Upper lobe of right lung (tissue), 1 donor: ENCODE measurements around the gene PARD3B. TPM values are rescaled to one million over a fixed set of nuclear protein-coding genes. Genes with fewer than 3 reads are reported as not detected.

Experiments used
- ATAC-seq: fragments of 200-7000 bp; cut with Tn5 transposase; one replicate; pipeline ENCODE4 v1.9.1; 2020; ENCODE audit warnings: mild to moderate bottlenecking, moderate library complexity
- DNase-seq: peaks from one replicate; pipeline ENCODE4 v3.0.0-alpha.2; 2020
- H3K27ac ChIP-seq: fragments of 200-600 bp; one replicate; pipeline ENCODE4 v1.8.0; 2022
- H3K27me3 ChIP-seq: fragments of 200-600 bp; one replicate; pipeline ENCODE4 v1.8.0; 2022; ENCODE audit warnings: mild to moderate bottlenecking
- H3K36me3 ChIP-seq: fragments of 200-600 bp; one replicate; pipeline ENCODE4 v1.8.0; 2022
- H3K4me1 ChIP-seq: fragments of 200-600 bp; one replicate; pipeline ENCODE4 v1.8.0; 2022
- H3K4me3 ChIP-seq: fragments of 200-600 bp; one replicate; pipeline ENCODE4 v1.8.0; 2022; ENCODE audit warnings: mild to moderate bottlenecking
- H3K9me3 ChIP-seq: fragments of 200-600 bp; one replicate; pipeline ENCODE4 v1.8.0; 2022
- intact Hi-C: fragments of 100-400 bp; cut with DNase I; formaldehyde crosslinking; loops from one replicate; pipeline ENCODE4 v1.11.0; 2022
- total RNA-seq: library from RNA; stranded (reverse); fragmentation: NEBNext Ultra II Directional; extraction: Animal tissue kit (Norgen Biotek cat#: 25700); gene quantifications from one replicate; pipeline ENCODE4 v1.2.1, GENCODE V29; 2021
- TF ChIP-seq, protein P1 (sequence below): fragments of 200-600 bp; IDR thresholded peaks from one replicate; pipeline ENCODE4 v1.8.0; 2022; ENCODE audit warnings: antibody characterized with exemption
- donor health status: DM: no; HTN: yes; CAD: no; lungs with severe emphysema.

Gene PARD3B
- total RNA-seq, 1 donor from 2014 or later: 32.5 TPM

DNA sequence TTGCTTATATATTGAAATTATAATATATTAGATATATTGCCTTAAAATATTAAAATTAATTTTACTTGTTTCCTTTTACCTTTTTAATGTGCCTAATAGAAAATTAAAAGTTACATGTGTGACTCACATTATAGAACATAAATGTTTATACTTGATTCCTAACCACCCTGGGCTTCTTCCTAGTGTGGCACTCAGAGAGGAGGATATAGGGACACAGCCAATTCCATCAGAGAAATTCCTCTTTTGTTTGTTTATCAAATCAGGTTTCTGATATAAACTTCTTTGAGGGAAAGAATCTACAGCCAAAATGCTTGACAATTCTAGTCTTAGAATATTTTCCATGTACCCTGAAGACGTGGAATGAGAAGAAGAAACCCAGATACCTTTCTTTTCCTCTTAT, 788.1 kb downstream of the PARD3B start:
- ATAC-seq: no peak
- Histone ChIP-seq H3K27me3 (no peaks in the 10 kb centered on the region), H3K4me3 (no peak overlapping the region), H3K36me3 (no peaks in the 10 kb centered on the region), H3K4me1 (no peaks in the 10 kb centered on the region), H3K9me3 (no peaks in the 10 kb centered on the region), H3K27ac (no peak overlapping the region)
- intact Hi-C loops: no loop called here
- DNase-seq: no peak
- TF ChIP-seq, protein P1, sequence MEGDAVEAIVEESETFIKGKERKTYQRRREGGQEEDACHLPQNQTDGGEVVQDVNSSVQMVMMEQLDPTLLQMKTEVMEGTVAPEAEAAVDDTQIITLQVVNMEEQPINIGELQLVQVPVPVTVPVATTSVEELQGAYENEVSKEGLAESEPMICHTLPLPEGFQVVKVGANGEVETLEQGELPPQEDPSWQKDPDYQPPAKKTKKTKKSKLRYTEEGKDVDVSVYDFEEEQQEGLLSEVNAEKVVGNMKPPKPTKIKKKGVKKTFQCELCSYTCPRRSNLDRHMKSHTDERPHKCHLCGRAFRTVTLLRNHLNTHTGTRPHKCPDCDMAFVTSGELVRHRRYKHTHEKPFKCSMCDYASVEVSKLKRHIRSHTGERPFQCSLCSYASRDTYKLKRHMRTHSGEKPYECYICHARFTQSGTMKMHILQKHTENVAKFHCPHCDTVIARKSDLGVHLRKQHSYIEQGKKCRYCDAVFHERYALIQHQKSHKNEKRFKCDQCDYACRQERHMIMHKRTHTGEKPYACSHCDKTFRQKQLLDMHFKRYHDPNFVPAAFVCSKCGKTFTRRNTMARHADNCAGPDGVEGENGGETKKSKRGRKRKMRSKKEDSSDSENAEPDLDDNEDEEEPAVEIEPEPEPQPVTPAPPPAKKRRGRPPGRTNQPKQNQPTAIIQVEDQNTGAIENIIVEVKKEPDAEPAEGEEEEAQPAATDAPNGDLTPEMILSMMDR: no peak

DNA sequence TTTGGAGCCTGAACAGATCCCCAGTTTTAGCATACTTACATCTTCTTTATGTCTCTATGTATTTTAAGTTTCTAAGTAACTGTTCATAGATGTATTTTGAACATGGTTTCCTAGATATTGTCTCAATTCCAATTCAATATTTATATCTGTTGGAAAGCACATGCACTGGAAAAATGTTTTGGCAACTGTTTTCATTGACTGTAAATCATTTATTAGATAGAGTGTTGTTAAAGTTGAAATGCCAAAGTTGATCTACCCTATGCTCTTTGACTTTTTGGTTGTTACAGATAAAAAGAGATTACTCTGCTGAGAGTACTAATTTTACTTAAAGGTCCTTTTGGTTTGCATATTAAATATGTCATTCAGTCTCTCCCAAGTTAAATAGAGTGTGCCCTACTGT, 792.0 kb downstream of the PARD3B start:
- ATAC-seq (no peak), DNase-seq (no peak)
- TF ChIP-seq, protein P1: no peak

DNA sequence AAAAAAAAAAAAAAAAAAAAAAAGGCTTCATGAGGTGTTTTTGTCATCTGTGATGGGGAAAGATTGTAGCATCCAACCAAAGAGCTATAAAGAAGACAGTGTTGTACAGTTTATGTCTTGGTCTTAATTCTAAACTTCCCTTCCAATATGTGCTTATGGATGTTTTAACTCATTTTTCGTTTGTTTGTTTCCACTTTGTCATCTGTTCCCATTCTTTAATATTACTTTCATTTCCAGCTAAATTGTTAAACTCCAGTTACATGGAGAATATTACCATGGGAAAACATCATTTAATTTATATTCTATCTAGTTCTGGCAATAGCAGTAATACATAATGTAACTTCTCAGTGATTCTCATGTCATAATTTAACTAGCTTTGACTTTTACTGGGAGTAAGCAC, 792.9 kb downstream of the PARD3B start:
- H3K36me3 ChIP-seq: no peaks in the 10 kb centered on the region
- no peaks in the 10 kb centered on the region for H3K27me3 ChIP-seq
- ATAC-seq: no peak
- H3K4me1 ChIP-seq: no peaks in the 10 kb centered on the region
- TF ChIP-seq, protein P1: no peak
- H3K27ac ChIP-seq: no peak overlapping the region
- DNase-seq: no peak
- intact Hi-C loops: no loop called here
- no peak overlapping the region for H3K4me3 ChIP-seq
- no peaks in the 10 kb centered on the region for H3K9me3 ChIP-seq

More for the DNA sequence above, 792.0 kb downstream of the PARD3B start:
- Histone ChIP-seq H3K27me3 (no peaks in the 10 kb centered on the region), H3K4me3 (no peak overlapping the region), H3K4me1 (no peaks in the 10 kb centered on the region), H3K9me3 (no peaks in the 10 kb centered on the region), H3K36me3 (no peaks in the 10 kb centered on the region), H3K27ac (no peak overlapping the region)
- intact Hi-C loops: no loop called here

DNA sequence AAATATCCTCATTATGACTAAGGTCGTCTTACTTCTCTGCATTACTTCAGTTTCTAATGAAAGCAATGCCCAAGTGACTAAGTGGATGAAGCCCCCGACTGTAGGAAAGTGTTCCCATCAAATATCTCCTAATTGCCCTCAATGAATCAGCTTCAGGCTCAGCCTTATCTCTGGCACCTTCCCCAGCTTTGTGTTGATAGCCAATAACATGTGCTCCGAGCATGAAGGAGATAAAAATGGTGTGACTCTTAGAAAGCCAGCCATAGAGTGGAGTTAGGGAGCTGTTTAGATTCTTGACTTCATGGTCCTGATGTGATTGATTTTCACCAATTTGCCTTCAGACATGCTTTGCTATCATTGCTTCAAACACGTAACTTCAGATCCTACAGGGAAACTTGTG, 797.8 kb downstream of the PARD3B start:
- Histone ChIP-seq H3K9me3 (no peaks in the 10 kb centered on the region), H3K27me3 (no peaks in the 10 kb centered on the region), H3K4me3 (no peak overlapping the region), H3K4me1 (no peaks in the 10 kb centered on the region), H3K27ac (no peak overlapping the region), H3K36me3 (no peaks in the 10 kb centered on the region)
- intact Hi-C loops: no loop called here
- ATAC-seq (no peak), DNase-seq (no peak)
- TF ChIP-seq, protein P1: no peak

DNA sequence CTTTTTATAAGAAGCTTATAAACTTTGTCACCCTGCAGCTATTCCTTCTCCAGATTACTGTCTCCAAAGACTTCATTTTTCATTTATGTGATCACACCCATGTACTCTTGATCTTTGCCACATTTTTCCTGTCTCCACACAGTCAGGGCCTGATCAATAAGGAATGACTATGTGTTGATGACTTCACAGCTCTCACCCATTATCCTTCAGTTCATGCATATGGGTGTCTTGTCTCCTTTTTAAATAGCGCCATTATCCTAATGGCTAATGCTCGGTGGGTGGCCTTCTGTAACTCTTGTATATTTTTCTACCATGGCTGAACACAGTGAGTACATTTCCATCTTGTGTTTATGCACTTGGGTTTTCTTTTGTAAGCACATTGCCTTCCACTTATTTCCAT, 801.4 kb downstream of the PARD3B start:
- no peaks in the 10 kb centered on the region for H3K36me3 ChIP-seq
- no peak overlapping the region for H3K4me3 ChIP-seq
- H3K27ac ChIP-seq: no peak overlapping the region
- no peaks in the 10 kb centered on the region for H3K27me3 ChIP-seq
- TF ChIP-seq, protein P1: no peak
- no peak for ATAC-seq
- DNase-seq: no peak
- no peaks in the 10 kb centered on the region for H3K4me1 ChIP-seq
- no peaks in the 10 kb centered on the region for H3K9me3 ChIP-seq
- intact Hi-C loops: no loop called here

DNA sequence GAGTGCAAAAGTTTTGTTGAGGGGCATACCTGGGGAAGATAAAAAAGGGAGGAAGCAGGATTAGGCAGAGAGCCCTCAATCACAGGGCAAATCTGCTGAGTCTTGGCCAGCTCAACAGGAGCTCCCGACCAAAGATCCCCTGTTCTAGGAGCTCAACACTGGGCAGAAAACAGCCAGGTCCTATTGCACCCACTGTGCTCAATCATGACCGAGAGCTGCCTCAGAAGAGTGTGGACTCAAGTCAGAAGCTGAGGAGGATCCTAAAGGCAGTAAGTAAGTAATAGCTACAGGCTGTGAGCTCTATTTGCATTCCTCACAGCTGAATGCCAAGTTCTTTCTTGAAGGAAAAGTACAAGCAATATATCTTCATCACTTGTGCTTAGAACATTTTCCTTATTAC, 802.6 kb downstream of the PARD3B start:
- TF ChIP-seq, protein P1: no peak
- Histone ChIP-seq H3K27me3 (no peaks in the 10 kb centered on the region), H3K27ac (no peak overlapping the region), H3K4me1 (no peaks in the 10 kb centered on the region), H3K36me3 (no peaks in the 10 kb centered on the region), H3K4me3 (no peak overlapping the region), H3K9me3 (no peaks in the 10 kb centered on the region)
- intact Hi-C loops: no loop called here
- no peak for DNase-seq
- no peak for ATAC-seq
